ENCODE results near the gene GJD3.

Gene GJD3

DNA sequence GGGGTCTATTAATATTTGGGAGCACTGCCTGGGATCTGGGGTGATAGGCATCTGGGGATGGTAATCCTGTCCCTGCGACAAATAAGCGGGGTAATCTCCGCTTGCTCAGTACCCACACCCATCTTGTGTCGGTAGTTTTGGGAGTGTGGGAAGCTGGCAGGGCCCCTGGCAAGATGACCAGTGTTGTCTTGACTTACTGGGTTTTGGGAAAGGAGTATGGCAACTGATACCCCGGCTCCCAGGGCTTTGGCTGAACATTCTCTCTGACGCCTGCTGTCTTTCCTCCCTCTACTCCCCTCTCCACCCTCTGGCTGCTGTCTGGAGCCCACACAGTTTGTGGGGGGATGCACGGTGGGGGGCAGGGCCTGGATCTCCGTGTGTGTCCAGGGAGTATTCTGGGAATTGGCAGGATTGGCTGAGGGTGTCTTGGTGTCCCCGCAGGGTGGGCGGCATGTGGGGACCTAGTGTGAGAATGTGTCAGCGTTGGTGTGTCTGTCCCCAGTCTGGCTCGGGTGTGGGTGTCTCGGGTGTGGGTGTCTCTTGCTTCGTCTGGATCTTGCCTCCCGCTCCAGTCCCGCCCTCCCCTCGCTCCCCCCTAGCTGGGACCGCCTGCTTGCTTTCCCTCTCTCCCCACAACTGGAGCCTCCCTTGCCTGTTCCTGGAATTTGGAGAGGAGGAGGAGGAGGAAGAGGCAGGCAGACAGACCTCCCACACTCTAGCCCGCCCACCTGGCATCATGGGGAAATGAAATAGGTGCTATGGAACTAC, 43.6 kb downstream of the GJD3 start:
- peak; percentile 71 for DNase-seq

DNA sequence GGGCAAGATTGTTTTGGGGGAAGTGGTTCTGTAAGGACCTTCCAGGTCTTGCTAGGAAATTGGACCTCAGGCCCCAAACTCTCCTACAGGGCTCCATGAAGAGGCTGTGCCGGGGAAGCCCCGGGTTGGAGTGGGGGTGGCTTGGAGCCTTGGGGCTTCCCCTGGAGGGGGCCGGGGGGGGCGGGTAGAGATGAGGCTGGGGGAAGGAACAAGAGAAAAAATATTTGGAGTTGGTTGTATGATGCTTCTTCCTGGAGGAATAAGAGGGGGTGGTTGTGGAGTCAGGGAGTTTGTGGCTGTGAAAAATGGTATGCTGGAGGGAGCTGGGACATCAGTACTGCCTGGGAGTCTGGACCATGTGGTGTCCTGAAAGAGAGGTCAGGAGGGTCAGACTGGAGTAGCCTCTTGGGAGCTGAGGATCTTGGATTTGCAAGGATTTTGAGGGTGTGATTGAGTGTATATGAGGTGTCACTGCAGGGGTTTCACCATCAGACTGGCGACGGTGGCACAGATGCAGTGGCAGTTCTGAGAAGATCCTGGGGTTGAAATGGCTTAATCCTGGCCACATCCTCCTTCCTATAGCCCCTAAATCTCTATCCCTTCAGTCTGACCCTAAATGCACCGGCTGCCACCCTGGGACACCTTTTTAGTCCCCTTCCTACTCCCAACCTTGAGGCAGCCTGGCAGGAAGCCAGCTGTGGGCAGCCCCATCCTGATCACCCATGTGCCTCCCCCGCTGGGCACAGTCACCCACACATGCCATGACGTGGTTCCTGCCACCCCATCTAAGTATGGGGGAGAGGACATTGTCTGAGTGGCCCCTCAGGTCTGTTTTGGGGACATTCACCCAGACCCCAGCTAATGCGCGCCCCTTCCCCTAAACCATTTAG, 44.6 kb downstream of the GJD3 start:
- peak; percentile 84 for DNase-seq

DNA sequence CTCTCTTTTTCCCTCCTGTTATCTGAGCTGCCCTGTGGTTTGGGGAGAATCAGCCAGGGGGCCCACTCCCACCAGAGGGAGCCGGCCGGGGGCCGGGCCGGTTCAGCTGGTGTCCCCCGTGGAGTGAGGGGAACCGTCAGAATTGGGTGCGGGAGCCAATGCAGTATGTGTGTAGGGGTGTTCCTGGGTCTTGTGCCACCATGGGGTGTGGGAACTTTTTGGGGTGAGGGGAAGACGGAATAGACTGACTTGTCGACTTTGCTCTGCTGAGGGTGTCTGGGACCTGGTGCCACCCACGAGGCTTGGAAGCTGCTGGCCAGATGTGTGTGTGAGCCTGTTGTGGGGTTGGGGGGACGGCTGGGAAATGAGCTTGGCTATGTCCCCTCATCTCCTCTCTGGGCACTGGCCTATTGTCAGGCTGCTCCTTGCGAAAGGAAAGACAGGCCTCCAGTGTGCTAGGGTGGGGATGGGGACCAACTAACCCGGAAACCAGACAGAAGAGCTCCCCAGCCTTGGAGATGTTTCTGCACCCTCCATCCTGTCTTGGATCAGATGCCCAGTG, 45.6 kb downstream of the GJD3 start:
- peak; percentile 55 for DNase-seq

DNA sequence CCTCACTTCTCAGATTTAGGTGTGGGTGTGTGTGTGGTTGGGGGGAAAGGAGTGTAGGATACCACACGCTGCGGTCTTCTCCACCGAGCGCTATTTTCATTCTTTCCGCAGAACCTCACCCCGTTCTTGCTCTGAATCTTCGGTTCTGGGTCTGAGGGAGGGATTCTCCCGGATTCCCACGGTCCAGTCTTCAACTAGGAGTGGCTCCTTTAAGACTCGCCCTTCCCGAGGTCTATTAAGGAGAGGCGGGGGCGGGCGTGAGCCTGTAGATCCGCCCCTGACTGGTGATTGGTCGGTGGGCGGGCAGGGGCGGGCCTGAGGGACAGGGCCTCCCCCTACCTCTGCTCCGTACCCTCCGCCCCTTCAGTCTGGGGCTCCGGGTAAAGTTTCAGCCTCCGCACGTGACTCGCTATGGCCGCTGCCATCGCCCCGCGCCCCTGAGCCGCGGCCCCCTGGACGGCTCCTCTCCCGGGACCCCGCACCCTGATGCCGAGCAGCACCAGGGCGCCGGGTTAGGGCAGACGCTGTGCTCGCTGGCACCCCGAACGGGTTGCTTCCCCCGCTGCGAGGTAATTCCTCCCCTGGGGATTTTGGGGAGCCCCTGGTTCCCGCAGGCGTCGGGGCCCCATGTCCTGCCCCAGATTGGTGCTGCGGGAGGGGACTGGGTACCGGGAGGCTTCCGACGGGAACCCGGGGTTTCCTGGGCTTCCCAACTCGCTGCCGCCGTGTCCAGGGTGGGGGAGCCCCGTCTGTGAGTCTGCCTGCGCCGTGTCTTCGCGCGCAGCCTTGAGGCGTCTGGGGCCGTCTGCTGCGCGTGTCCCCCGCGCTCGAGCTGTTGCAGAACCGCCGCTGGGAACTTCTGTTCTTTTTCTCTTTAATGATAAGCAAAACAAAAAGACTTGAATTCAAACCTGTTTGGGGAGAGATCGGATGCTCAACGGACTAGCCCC, 46.4 kb downstream of the GJD3 start:
- DNase-seq: peak; percentile 92

DNA sequence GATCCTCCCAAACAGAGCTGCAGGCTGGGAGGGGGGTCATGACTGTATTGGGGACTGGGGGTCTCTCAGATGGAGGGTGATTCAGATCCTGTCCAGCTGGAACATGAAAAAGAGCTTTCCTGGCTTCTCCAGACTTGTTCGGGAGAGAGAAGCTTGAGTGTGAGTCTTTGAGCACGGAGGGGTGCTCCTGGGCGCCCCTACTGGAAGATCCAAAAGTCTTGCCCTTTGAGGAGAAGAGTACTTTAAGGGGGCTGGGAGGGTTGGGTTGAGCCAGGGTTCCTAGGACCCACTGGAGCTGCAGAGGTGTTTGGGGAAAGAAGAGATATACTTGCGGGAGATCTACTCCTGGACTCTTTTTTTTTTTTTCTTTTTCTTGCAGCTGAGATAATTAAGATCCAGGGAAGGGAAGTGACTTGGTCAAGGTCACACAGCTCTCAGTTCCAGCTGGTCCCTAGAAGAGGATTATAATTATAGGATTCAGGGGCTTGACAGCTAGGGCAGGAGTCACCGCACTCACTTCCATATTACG, 47.1 kb downstream of the GJD3 start:
- peak; percentile 59 for DNase-seq

DNA sequence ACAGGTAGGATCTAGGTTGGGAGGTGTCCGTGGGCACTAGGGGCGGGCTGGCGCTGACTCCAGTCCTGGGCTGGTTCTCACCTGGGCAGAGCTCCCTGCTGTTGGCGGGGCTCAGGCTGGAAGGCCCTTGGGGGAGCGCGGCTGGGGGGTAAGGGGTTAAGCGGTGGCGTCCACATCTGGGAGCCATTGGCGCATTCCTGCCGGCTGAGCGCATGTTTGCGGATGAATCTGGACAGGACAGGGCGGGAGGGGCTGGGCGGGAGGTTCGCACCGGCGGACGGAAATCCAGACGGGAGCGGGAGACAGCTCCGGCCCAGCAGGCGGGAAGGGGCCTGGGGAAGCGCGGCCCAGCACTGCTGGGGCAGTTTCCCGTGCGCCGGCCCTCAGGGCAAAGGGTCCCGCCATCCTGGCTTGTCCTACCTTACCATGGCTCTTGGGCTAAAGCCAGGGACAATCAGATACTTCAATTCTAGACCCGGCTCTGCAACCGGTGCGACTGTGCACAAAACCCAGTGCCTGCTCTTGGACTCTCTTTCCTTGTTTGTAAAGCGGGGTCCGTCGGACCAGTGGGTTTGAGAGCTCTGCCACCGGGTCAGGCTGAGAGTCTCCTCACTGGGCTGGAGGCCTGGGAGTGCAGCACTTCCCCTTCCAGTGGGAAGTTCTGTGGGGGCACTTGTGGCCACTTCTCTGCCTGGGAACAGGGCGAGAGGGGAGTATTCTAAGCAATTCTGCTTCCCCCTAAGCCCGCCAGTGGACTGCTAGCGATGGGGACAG, 47.8 kb downstream of the GJD3 start:
- DNase-seq: no peak

DNA sequence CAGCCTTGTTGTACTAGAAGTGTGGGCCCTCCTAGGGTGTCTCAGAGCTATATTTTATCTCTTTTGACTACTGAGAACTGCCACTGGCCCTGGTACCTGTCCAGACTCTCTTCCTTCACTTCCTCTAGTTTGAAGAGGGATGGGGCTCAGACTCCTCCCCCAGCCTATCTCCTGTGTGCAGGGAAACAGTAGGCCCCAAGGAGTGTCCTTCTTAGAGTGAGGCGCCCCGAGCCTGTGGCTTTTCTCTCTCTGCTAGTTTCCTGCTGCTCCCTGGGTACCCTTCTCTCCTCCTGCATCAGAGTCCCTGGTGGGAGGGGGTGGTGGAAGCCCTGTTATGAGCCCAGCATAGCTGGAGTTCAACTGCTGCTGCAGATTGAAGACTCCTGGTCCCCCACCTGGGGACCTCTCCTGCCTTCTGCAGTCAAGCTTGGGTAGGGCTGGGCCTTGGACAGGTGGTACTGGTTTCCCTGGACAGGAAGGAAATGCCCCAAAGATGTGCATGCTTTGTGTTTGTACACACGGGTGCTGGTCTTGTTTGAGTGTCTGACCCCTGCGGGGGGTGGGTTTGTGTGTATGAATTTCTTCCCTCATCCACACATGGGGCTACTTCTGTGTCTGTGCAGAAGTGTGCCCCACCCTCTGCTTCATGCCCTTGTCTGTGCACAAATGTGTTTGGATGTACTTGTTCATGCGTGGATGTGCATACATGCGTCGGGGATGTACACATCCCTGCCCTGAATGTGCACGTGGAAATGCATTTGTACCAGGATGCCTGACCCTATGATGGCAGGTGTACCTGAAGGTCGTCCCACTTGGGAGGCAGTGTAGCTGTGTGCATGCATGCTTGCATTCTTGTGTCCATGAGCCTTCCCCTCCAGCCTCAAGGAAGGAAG, 48.6 kb downstream of the GJD3 start:
- no peak for DNase-seq

DNA sequence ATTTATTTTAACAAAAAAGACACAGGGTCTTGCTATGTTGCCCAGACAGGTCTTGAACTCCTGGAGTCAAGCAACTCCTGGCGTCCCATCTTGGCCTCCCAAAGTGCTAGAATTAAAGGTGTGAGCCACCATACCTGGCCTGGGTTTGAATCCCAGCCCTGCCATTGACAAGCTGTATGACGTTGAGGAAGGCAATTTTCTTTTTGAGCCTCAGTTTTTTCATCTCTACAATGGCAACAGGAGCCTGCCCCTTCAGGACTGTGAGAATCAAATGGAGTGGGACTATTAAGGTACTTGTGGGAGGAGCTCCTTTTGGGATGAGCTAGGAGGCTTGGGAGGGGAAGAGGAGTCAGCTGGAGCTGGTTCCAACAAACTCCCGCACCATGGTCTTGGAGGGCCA, 49.3 kb downstream of the GJD3 start:
- no peak for DNase-seq

DNA sequence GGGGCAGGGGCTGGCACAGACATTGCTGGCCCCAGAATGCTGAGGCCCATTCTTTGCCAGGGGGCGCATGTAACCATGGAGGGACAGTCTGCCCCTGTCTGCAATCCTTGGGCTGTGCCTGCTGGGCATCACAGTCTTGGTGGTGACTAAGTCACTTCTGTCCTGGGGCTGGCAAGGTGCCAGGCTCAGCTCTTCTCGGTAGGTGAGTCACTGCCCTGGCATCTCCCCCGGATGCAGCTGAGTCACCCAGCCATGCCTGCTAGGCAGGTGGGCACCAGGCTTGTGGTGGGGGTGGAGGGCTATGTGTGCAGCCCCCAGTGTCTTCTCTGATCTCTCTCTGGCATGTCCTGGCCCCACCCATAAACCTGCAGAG, 50.0 kb downstream of the GJD3 start:
- peak; percentile 83 for DNase-seq

DNA sequence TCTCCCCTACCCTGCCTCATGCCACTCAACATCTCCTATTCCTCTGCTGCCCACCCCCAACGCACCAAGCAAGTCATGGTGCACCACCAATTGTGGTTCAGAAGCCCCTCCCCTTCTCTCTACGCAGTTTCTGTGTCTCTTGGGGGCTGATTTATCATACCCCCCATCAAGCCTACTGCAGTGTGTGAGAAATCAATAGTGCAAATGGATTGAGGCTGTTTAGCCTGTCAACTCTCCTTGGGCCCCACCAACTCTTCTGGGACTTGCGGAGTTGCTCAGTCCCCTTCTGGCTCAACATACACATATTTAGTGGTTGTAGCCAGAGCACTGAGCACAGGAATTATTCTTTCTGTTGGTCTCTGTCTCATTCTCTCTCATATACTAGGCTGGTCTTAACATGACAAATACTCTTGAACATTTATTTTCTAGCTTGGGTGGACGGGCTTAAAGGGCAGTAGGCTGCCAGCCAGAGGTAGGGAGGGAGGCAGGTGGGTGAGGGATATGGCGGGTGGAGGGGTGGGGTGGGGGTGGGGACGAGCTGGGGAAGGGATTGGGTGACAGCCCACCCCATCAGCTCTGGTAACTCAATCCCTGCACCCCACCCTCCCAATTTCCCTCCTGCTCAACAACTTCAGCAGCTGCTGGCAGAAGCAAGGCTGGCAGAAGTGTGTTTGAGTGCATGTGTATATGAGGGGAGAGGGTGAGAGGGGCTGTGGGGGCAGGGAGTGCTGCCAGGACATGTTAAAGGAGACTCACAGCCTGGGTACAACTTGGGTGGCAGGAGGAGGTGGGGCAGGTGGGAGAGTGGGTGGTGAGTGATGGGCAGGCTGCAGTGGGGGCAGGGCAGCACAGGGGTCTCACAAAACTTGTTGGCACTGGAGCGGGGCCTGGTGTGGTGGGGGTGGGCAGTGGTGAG, 50.6 kb downstream of the GJD3 start:
- DNase-seq: no peak

Measured in activated T-cell treated with anti-CD3 and anti-CD28 coated beads, Interleukin-2, amount 50 U/mL, for 1 hour (primary cell).